ENCODE data around the gene IMPA2. TPM values are rescaled to one million over a fixed set of nuclear protein-coding genes. Genes with fewer than 3 reads are reported as not detected.

The IMPA2 gene
- total and polyA plus RNA-seq, 10 of the 15 experiments (the other 5 are each of a cell fraction or from before 2014, with no cell fraction given): 0.24 to 21.0 (median 11.4) TPM

DNA sequence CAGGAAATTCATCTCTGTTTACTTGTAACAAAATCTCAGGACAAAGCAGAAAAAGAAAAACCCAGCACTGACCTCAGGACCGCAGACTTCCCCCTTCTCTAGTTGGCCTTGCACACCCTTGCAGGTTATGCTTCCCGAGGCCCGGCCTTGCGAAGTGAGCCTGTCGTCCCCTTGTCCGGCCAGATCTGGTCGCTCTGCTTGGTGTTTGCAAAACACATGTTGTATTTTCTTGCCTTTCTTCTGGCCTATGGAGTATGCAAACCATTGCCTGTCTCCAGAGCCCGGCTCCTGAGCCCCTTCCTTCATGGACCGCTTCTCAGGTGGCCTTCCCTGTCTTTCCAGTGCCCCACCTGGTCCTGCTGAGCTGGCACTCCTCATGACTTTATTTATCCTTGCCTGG is 4.8 kb downstream of the IMPA2 start:
- no peak for ATAC-seq
- H3K36me3 ChIP-seq (ENCODE audit: control insufficient read depth in 2 of 2, insufficient read depth in 2 of 2, low read length in 1 of 2): no peaks in the 10 kb centered on the region
- H2AFZ ChIP-seq (ENCODE audit: control insufficient read depth, low read depth, low read length): no peak overlapping the region
- no peak for FAIRE-seq
- WGBS (ENCODE audit: insufficient coverage, insufficient replicate concordance, low lambda C conversion rate, missing lambda C conversion rate): 89% methylated on average over 9 of the region's 9 CpGs
- H3K79me2 ChIP-seq (ENCODE audit: control insufficient read depth, insufficient read depth, low read length): no peaks in the 10 kb centered on the region; the same call in 1 of the 2 replicates
- no peak overlapping the region for H3K4me3 ChIP-seq
- in situ Hi-C loops (cut with MboI) (no loop called here), intact Hi-C loops (cut with micrococcal nuclease; ENCODE audit: unreplicated experiment) (no loop called here)
- no peaks in the 10 kb centered on the region; the same call in 1 of the 2 replicates for H3K4me1 ChIP-seq (ENCODE audit: control insufficient read depth, insufficient read depth, low read length)
- no peaks in the 10 kb centered on the region for H3K9me3 ChIP-seq (replicated peaks; ENCODE audit: control insufficient read depth, insufficient read depth, low read length)
- ChIA-PET SMC1A (ENCODE audit: uncharacterized antibody, unreplicated experiment) (no interaction called here), POLR2A (no interaction called here), RAD21 (ENCODE audit: unreplicated experiment) (no interaction called here), CTCF (no interaction called here)
- no peaks in the 10 kb centered on the region for H4K20me1 ChIP-seq (ENCODE audit: control insufficient read depth, insufficient read depth)
- DNase-seq (ENCODE audit: low read depth, low spot score): no peak
- H3K27ac ChIP-seq (ENCODE audit: control insufficient read depth, insufficient read depth): no peak overlapping the region
- H3K27me3 ChIP-seq (replicated peaks in 1 of 2; ENCODE audit: control insufficient read depth in 2 of 2, insufficient read depth in 2 of 2, low read length in 1 of 2): no peaks in the 10 kb centered on the region
- BruUV-seq (replicated peaks): no TSS peak
- no peak overlapping the region for H3K4me2 ChIP-seq (ENCODE audit: control insufficient read depth, insufficient read depth)
- H3K9ac ChIP-seq (ENCODE audit: control insufficient read depth, insufficient read depth, low read length): no peak overlapping the region
- TF ChIP-seq, protein P1, sequence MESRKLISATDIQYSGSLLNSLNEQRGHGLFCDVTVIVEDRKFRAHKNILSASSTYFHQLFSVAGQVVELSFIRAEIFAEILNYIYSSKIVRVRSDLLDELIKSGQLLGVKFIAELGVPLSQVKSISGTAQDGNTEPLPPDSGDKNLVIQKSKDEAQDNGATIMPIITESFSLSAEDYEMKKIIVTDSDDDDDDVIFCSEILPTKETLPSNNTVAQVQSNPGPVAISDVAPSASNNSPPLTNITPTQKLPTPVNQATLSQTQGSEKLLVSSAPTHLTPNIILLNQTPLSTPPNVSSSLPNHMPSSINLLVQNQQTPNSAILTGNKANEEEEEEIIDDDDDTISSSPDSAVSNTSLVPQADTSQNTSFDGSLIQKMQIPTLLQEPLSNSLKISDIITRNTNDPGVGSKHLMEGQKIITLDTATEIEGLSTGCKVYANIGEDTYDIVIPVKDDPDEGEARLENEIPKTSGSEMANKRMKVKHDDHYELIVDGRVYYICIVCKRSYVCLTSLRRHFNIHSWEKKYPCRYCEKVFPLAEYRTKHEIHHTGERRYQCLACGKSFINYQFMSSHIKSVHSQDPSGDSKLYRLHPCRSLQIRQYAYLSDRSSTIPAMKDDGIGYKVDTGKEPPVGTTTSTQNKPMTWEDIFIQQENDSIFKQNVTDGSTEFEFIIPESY (IDR thresholded peaks at IDR 0.05): no peak
- TF ChIP-seq SREBF2 (IDR thresholded peaks at IDR 0.05; ENCODE audit: low read length): no peak
- TF ChIP-seq, protein P2, sequence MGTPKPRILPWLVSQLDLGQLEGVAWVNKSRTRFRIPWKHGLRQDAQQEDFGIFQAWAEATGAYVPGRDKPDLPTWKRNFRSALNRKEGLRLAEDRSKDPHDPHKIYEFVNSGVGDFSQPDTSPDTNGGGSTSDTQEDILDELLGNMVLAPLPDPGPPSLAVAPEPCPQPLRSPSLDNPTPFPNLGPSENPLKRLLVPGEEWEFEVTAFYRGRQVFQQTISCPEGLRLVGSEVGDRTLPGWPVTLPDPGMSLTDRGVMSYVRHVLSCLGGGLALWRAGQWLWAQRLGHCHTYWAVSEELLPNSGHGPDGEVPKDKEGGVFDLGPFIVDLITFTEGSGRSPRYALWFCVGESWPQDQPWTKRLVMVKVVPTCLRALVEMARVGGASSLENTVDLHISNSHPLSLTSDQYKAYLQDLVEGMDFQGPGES (IDR thresholded peaks at IDR 0.05): no peak
- TF ChIP-seq, protein P3, sequence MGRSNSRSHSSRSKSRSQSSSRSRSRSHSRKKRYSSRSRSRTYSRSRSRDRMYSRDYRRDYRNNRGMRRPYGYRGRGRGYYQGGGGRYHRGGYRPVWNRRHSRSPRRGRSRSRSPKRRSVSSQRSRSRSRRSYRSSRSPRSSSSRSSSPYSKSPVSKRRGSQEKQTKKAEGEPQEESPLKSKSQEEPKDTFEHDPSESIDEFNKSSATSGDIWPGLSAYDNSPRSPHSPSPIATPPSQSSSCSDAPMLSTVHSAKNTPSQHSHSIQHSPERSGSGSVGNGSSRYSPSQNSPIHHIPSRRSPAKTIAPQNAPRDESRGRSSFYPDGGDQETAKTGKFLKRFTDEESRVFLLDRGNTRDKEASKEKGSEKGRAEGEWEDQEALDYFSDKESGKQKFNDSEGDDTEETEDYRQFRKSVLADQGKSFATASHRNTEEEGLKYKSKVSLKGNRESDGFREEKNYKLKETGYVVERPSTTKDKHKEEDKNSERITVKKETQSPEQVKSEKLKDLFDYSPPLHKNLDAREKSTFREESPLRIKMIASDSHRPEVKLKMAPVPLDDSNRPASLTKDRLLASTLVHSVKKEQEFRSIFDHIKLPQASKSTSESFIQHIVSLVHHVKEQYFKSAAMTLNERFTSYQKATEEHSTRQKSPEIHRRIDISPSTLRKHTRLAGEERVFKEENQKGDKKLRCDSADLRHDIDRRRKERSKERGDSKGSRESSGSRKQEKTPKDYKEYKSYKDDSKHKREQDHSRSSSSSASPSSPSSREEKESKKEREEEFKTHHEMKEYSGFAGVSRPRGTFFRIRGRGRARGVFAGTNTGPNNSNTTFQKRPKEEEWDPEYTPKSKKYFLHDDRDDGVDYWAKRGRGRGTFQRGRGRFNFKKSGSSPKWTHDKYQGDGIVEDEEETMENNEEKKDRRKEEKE (IDR thresholded peaks at IDR 0.05): no peak
- TF ChIP-seq MTA2 (IDR thresholded peaks at IDR 0.05; ENCODE audit: low read depth): no peak
- TF ChIP-seq EED (IDR thresholded peaks at IDR 0.05; ENCODE audit: low read depth): no peak
- TF ChIP-seq ATF7 (IDR thresholded peaks at IDR 0.05; ENCODE audit: low read depth): no peak
- no peak for TF ChIP-seq IKZF2 (IDR thresholded peaks at IDR 0.05)
- no peak for TF ChIP-seq POU2F2 (IDR thresholded peaks at IDR 0.05; ENCODE audit: borderline replicate concordance, low read depth, low read length)
- TF ChIP-seq RELA (IDR thresholded peaks at IDR 0.05; ENCODE audit: borderline replicate concordance, partially characterized antibody): no peak
- TF ChIP-seq, protein P4, sequence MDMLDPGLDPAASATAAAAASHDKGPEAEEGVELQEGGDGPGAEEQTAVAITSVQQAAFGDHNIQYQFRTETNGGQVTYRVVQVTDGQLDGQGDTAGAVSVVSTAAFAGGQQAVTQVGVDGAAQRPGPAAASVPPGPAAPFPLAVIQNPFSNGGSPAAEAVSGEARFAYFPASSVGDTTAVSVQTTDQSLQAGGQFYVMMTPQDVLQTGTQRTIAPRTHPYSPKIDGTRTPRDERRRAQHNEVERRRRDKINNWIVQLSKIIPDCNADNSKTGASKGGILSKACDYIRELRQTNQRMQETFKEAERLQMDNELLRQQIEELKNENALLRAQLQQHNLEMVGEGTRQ (IDR thresholded peaks at IDR 0.05; ENCODE audit: borderline replicate concordance, low read depth, low read length): no peak
- TF ChIP-seq EZH2 (IDR thresholded peaks at IDR 0.05; ENCODE audit: borderline replicate concordance, control insufficient read depth, low read depth, low read length): no peak
- TF ChIP-seq, protein P5, sequence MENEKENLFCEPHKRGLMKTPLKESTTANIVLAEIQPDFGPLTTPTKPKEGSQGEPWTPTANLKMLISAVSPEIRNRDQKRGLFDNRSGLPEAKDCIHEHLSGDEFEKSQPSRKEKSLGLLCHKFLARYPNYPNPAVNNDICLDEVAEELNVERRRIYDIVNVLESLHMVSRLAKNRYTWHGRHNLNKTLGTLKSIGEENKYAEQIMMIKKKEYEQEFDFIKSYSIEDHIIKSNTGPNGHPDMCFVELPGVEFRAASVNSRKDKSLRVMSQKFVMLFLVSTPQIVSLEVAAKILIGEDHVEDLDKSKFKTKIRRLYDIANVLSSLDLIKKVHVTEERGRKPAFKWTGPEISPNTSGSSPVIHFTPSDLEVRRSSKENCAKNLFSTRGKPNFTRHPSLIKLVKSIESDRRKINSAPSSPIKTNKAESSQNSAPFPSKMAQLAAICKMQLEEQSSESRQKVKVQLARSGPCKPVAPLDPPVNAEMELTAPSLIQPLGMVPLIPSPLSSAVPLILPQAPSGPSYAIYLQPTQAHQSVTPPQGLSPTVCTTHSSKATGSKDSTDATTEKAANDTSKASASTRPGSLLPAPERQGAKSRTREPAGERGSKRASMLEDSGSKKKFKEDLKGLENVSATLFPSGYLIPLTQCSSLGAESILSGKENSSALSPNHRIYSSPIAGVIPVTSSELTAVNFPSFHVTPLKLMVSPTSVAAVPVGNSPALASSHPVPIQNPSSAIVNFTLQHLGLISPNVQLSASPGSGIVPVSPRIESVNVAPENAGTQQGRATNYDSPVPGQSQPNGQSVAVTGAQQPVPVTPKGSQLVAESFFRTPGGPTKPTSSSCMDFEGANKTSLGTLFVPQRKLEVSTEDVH (IDR thresholded peaks at IDR 0.05; ENCODE audit: low read depth, partially characterized antibody): no peak
- TF ChIP-seq TCF7 (IDR thresholded peaks at IDR 0.05; ENCODE audit: borderline replicate concordance): no peak
- TF ChIP-seq RB1 (IDR thresholded peaks at IDR 0.05; ENCODE audit: borderline replicate concordance): no peak

All from GM12878 (cell line).